Mesenchymal stem cell (in vitro differentiated cells and primary cell): Measurements from ENCODE around the gene CCNB2.

Source experiments
- DNase-seq: peaks from one replicate; pipeline ENCODE4 v3.0.0-alpha.2; 2013
- H2AFZ ChIP-seq: one replicate; pipeline ENCODE4 v1.6.1; 2013; ENCODE audit warnings: low read depth, mild to moderate bottlenecking, control low read depth, inconsistent platforms, low read length, moderate library complexity
- H2AK5ac ChIP-seq: 2 replicates; pipeline ENCODE4 v1.6.1; 2013; ENCODE audit warnings: low read length, moderate library complexity, mild to moderate bottlenecking, inconsistent platforms; ENCODE audit not compliant: severe bottlenecking
- H2BK120ac ChIP-seq: one replicate; pipeline ENCODE4 v1.6.1; 2013; ENCODE audit warnings: low read depth, mild to moderate bottlenecking, inconsistent platforms, low read length, moderate library complexity
- H2BK12ac ChIP-seq, 2 experiments: one replicate each; pipeline ENCODE4 v1.6.1; 2013; ENCODE audit warnings: inconsistent platforms in 2 of 2, low read length in 2 of 2, mild to moderate bottlenecking in 2 of 2, moderate library complexity in 2 of 2, control low read depth in 1 of 2
- H2BK15ac ChIP-seq: one replicate; pipeline ENCODE4 v1.6.1; 2013; ENCODE audit warnings: mild to moderate bottlenecking, low read depth, inconsistent platforms; ENCODE audit not compliant: poor library complexity, severe bottlenecking
- H2BK5ac ChIP-seq: 2 replicates; pipeline ENCODE4 v1.6.1; 2013; ENCODE audit warnings: low read depth, mild to moderate bottlenecking, low read length, control low read depth, inconsistent platforms; ENCODE audit not compliant: poor library complexity, severe bottlenecking
- H3K14ac ChIP-seq, 2 experiments: one replicate each; pipeline ENCODE4 v1.6.1; 2013; ENCODE audit warnings: inconsistent platforms in 2 of 2, low read length in 2 of 2, control low read depth in 1 of 2, mild to moderate bottlenecking in 1 of 2, moderate library complexity in 1 of 2
- H3K18ac ChIP-seq, 2 experiments: one replicate each; pipeline ENCODE4 v1.6.1; 2013; ENCODE audit warnings: inconsistent platforms in 2 of 2, low read length in 2 of 2, control low read depth in 1 of 2, low read depth in 1 of 2, mild to moderate bottlenecking in 1 of 2
- H3K23ac ChIP-seq, 2 experiments: one replicate each; pipeline ENCODE4 v1.6.1; 2013; ENCODE audit warnings: inconsistent platforms in 2 of 2, low read length in 2 of 2, mild to moderate bottlenecking in 2 of 2, moderate library complexity in 2 of 2, control low read depth in 1 of 2
- H3K27ac ChIP-seq: 2 replicates; pipeline ENCODE4 v1.5.1; 2013; ENCODE audit warnings: mild to moderate bottlenecking, moderate library complexity, low read length, control low read depth, inconsistent platforms; ENCODE audit not compliant: poor library complexity, severe bottlenecking
- H3K27me3 ChIP-seq, 2 experiments: 2 replicates each; pipeline versions ENCODE4 v1.6.1 to v1.7.0; 2013; ENCODE audit warnings: low read length in 2 of 2, mild to moderate bottlenecking in 2 of 2, moderate library complexity in 2 of 2, control low read depth in 1 of 2, inconsistent platforms in 1 of 2; ENCODE audit not compliant: control insufficient read depth in 1 of 2, insufficient read depth in 1 of 2
- H3K36me3 ChIP-seq, 2 experiments: 2 replicates each; pipeline versions ENCODE4 v1.6.1 to v1.7.0; 2013; ENCODE audit warnings: low read length in 2 of 2, control low read depth in 1 of 2, inconsistent platforms in 1 of 2, low read depth in 1 of 2, mild to moderate bottlenecking in 1 of 2; ENCODE audit not compliant: insufficient read depth in 2 of 2, control insufficient read depth in 1 of 2
- H3K4ac ChIP-seq, 2 experiments: one replicate each; pipeline ENCODE4 v1.6.1; 2013; ENCODE audit warnings: inconsistent platforms in 2 of 2, low read length in 2 of 2, mild to moderate bottlenecking in 2 of 2, moderate library complexity in 2 of 2, control low read depth in 1 of 2, low read depth in 1 of 2
- H3K4me1 ChIP-seq: 2 replicates; pipeline ENCODE4 v1.6.1; 2013; ENCODE audit warnings: low read depth, low read length, control low read depth; ENCODE audit not compliant: control insufficient read depth, insufficient read depth
- H3K4me2 ChIP-seq: 2 replicates; pipeline ENCODE4 v1.6.1; 2013; ENCODE audit warnings: low read length, mild to moderate bottlenecking, inconsistent platforms; ENCODE audit not compliant: poor library complexity, severe bottlenecking
- H3K4me3 ChIP-seq, 2 experiments: 2 replicates each; pipeline versions ENCODE4 v1.5.1 to v1.7.0; 2013; ENCODE audit warnings: low read length in 2 of 2, mild to moderate bottlenecking in 2 of 2, control low read depth in 1 of 2, low read depth in 1 of 2; ENCODE audit not compliant: insufficient read depth in 1 of 2
- H3K79me1 ChIP-seq: replicated peaks from 2 replicates; pipeline ENCODE4 v1.6.1; 2013; ENCODE audit warnings: mild to moderate bottlenecking, control low read depth, low read length, inconsistent platforms; ENCODE audit not compliant: poor library complexity, severe bottlenecking
- H3K9ac ChIP-seq: 2 replicates; pipeline ENCODE4 v1.7.0; 2013; ENCODE audit warnings: mild to moderate bottlenecking, low read length, moderate library complexity
- H3K9me3 ChIP-seq: 2 replicates; pipeline ENCODE4 v1.7.0; 2013; ENCODE audit warnings: mild to moderate bottlenecking, low read length; ENCODE audit not compliant: control insufficient read depth
- H4K8ac ChIP-seq: one replicate; pipeline ENCODE4 v1.6.1; 2013; ENCODE audit warnings: inconsistent platforms, mild to moderate bottlenecking, low read length, moderate library complexity
- H4K91ac ChIP-seq: one replicate; pipeline ENCODE4 v1.6.1; 2013; ENCODE audit warnings: mild to moderate bottlenecking, low read length, inconsistent platforms
- WGBS: methylation state at CpG from one replicate; pipeline ENCODE4 v1.1.7; 2013; ENCODE audit warnings: mixed read lengths; 5-methylcytosine and 5-hydroxymethylcytosine counted together

The CCNB2 gene

DNA sequence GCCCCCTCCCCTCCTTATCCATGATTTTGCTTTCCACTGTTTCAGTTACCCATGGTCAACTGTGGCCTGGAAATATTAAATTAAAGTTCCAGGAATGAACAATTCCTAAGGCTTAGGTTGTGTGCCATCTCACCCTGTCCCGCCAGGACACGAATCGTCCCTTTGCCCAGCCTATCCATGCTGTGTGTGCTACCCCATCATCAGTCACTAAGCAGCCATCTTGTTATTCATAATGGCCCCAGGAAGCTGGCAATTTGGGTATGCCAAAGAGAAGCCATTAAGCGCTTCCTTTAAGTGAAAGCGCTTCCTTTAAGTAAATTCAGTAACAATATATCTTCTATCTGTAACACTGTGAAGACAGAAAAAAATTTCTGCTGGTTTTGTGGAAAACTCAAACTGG lies 52.5 kb downstream of the CCNB2 start:
- Histone ChIP-seq H3K4me1 (peaks cover 2% of the 10 kb centered on the region), H4K8ac (no peak overlapping the region), H2AFZ (no peak overlapping the region), H3K36me3 (peaks cover 78 to 99% of the 10 kb centered on the region in 2 experiments), H3K27me3 (no peaks in the 10 kb centered on the region), H3K4ac (no peak overlapping the region), H2BK15ac (no peak overlapping the region), H2AK5ac (no peak overlapping the region), H3K23ac (no peak overlapping the region), H3K18ac (no peak overlapping the region), H3K4me2 (no peak overlapping the region), H3K9me3 (no peaks in the 10 kb centered on the region), H2BK120ac (no peak overlapping the region), H3K14ac (no peak overlapping the region), H2BK12ac (no peak overlapping the region), H3K27ac (no peak overlapping the region), H3K79me1 (peaks cover 15% of the 10 kb centered on the region), H4K91ac (peak overlapping the region; percentile 11), H2BK5ac (no peak overlapping the region), H3K9ac (peak overlapping the region; percentile 6), H3K4me3 (no peak overlapping the region)
- 95% methylated on average over 3 of the region's 5 CpGs for WGBS
- no peak for DNase-seq

DNA sequence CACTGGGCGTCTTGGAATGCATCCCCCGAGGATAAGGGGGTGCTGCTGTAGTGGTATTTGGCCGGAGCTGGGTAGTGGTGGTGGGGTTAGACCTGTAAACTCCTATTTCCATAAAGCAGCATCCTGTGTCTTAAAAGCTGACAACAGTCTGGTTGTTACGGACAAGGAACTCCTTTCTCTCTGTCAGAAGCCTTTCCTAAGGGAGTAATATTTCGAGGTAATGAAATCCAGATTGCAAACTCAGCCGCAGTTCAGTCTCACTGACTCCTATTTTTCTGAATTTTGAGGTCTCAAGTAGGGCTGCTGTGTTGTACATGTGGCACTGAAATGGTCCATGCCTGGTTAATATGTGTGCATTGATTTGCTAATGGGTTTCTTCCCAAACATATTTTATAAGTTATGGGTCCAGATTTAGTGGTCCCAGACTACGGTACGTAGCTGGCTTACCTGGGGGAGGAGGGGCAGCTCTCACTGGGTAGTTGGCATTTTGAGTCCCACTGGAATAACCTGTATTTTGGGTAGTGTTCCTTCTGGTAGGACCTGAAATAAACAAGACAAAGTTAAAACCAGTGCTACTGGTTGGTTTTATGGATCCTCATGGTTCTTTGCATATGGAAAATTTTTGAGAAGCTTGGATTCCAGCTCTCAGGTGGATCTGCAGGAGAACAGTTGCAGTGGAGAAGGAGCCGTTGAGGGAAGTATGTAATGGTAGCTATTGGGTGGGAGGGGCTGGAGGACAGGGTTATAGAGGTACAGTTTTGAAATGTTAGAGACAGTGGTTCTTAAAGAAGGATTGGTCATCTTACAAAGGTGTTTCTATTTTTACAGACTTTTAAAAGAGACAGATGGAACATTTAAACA lies 53.1 kb downstream of the CCNB2 start:
- WGBS, result 95% methylated on average over 9 of the region's 9 CpGs
- no peak overlapping the region for H2AK5ac ChIP-seq

DNA sequence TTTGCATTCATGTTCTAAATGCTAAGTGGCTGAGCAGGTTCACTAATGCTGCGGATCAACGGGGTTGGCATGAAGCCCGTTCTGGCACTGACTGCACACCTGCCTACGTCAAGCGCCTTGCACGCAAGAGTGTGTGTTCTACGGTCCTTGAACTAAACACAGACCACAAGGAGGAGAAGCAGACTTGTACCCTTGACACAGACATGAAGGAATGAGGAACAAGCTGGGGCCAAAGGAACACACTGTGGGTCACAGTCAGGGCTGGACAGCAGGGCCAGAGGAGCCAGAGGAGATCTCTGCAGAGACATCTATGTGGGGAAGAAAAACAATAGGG lies 53.7 kb downstream of the CCNB2 start:
- Histone ChIP-seq H2BK12ac (no peak overlapping the region), H4K8ac (no peak overlapping the region), H3K4me2 (no peak overlapping the region), H3K79me1 (peaks cover 15% of the 10 kb centered on the region), H3K23ac (no peak overlapping the region), H3K14ac (no peak overlapping the region), H3K4me1 (peaks cover 2% of the 10 kb centered on the region), H3K9me3 (no peaks in the 10 kb centered on the region), H3K4ac (no peak overlapping the region), H2AK5ac (no peak overlapping the region), H3K27ac (no peak overlapping the region), H3K36me3 (peaks cover 71 to 99% of the 10 kb centered on the region in 2 experiments), H3K27me3 (no peaks in the 10 kb centered on the region), H3K18ac (no peak overlapping the region), H2AFZ (no peak overlapping the region), H3K9ac (no peak overlapping the region), H3K4me3 (no peak overlapping the region), H2BK5ac (no peak overlapping the region), H4K91ac (no peak overlapping the region), H2BK120ac (no peak overlapping the region), H2BK15ac (no peak overlapping the region)
- no peak for DNase-seq
- WGBS, result 97% methylated on average over 7 of the region's 7 CpGs

More for the DNA sequence above, 53.1 kb downstream of the CCNB2 start:
- Histone ChIP-seq H4K8ac (no peak overlapping the region), H2BK120ac (no peak overlapping the region), H2AFZ (no peak overlapping the region), H3K27ac (no peak overlapping the region), H3K9me3 (no peaks in the 10 kb centered on the region), H3K23ac (no peak overlapping the region), H3K4me3 (no peak overlapping the region), H3K4ac (no peak overlapping the region), H2BK15ac (no peak overlapping the region), H3K4me1 (peaks cover 2% of the 10 kb centered on the region), H3K27me3 (no peaks in the 10 kb centered on the region), H2BK5ac (no peak overlapping the region), H3K14ac (no peak overlapping the region), H4K91ac (no peak overlapping the region), H3K18ac (no peak overlapping the region), H3K9ac (peak overlapping the region; percentile 6), H3K4me2 (no peak overlapping the region), H2BK12ac (no peak overlapping the region), H3K36me3 (peaks cover 76 to 99% of the 10 kb centered on the region in 2 experiments), H3K79me1 (peaks cover 15% of the 10 kb centered on the region)
- no peak for DNase-seq

DNA sequence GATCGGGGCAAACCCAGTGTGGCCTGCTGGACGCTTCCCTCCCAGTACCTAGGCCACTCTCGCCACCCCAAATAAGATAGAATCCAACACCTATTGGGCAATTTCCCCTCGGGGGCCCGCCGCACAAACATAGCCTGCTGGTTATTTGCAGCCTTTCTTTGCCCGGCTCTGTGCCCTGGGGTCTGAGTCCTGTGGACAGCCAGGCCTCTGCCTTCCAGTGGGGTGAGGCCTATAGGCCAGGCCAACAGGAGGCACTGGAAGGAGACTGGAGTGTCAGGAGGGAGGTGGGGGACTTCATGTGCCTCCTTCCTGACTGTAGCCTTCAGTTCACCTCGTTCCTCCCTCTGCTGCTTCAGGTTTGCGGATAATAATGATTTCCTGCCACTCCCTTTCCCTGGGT lies 54.3 kb downstream of the CCNB2 start:
- no peak overlapping the region for H3K9ac ChIP-seq
- no peak overlapping the region for H3K14ac ChIP-seq
- no peak overlapping the region for H2BK15ac ChIP-seq
- no peaks in the 10 kb centered on the region for H3K27me3 ChIP-seq
- peaks cover 66 to 99% of the 10 kb centered on the region in 2 experiments for H3K36me3 ChIP-seq
- H3K4me3 ChIP-seq, result no peak overlapping the region
- no peaks in the 10 kb centered on the region for H3K9me3 ChIP-seq
- H2BK120ac ChIP-seq, result no peak overlapping the region
- H2AFZ ChIP-seq, result no peak overlapping the region
- H3K4me1 ChIP-seq, result peaks cover 2% of the 10 kb centered on the region
- H3K23ac ChIP-seq, result no peak overlapping the region
- H3K4me2 ChIP-seq, result no peak overlapping the region
- H3K27ac ChIP-seq, result no peak overlapping the region
- H3K79me1 ChIP-seq, result peaks cover 13% of the 10 kb centered on the region
- peak overlapping the region in 1 of 2 experiments; percentile 34 for H2BK12ac ChIP-seq
- no peak overlapping the region for H2AK5ac ChIP-seq
- no peak overlapping the region for H3K4ac ChIP-seq
- no peak overlapping the region for H4K91ac ChIP-seq
- WGBS, result 94% methylated on average over 9 of the region's 9 CpGs
- H4K8ac ChIP-seq, result no peak overlapping the region
- DNase-seq, result no peak
- no peak overlapping the region for H2BK5ac ChIP-seq
- H3K18ac ChIP-seq, result no peak overlapping the region
